GM19468 (cell line): Measurements from ENCODE around the gene DEPDC1B.
"Not testable (repeated sequence)": the region's sequence is repeated elsewhere in the genome, so short reads cannot be mapped to it uniquely, and the experiment has no call there.

Source experiments
- ATAC-seq: cut with Tn5 transposase; IDR thresholded peaks from one replicate; pipeline ENCODE4 v1.9.1; 2021; ENCODE audit warnings: mild to moderate bottlenecking, moderate library complexity, moderate number of reproducible peaks; ENCODE audit not compliant: unreplicated experiment; ENCODE audit errors: extremely low read depth

The DEPDC1B gene

GRCh38 chr5:60699609-60700415, at the start of gene DEPDC1B:
TSS of gene DEPDC1B (minus strand) at chr5:60700166. CDS start at chr5:60700093, 73 bp downstream.
- ATAC-seq, result peak; percentile 90

GRCh38 chr5:60744682-60745081, 44.7 kb upstream of the DEPDC1B start:
- no peak for ATAC-seq

GRCh38 chr5:60743511-60744314, 43.7 kb upstream of the DEPDC1B start:
- ATAC-seq, result no peak

- ATAC-seq, result no peak
These were observed 40.4 kb upstream of the DEPDC1B start for GRCh38 chr5:60740322-60740721.

- ATAC-seq, result no peak
These were observed 39.0 kb upstream of the DEPDC1B start for GRCh38 chr5:60738933-60739332.

GRCh38 chr5:60738461-60738860, 38.5 kb upstream of the DEPDC1B start:
- ATAC-seq, result no peak

GRCh38 chr5:60730858-60731257, 30.9 kb upstream of the DEPDC1B start:
- not testable (repeated sequence) for ATAC-seq

GRCh38 chr5:60727033-60727679, 27.2 kb upstream of the DEPDC1B start:
- ATAC-seq, result no peak

GRCh38 chr5:60724126-60724525, 24.2 kb upstream of the DEPDC1B start:
- ATAC-seq, result no peak

GRCh38 chr5:60722416-60722815, 22.4 kb upstream of the DEPDC1B start:
- no peak for ATAC-seq

- ATAC-seq, result no peak
These were observed 19.4 kb upstream of the DEPDC1B start for GRCh38 chr5:60719329-60719728.

GRCh38 chr5:60718166-60718892, 18.4 kb upstream of the DEPDC1B start:
- no peak for ATAC-seq

- ATAC-seq, result not testable (repeated sequence)
These were observed 15.4 kb upstream of the DEPDC1B start for GRCh38 chr5:60715201-60715928.

GRCh38 chr5:60712950-60713349, 13.0 kb upstream of the DEPDC1B start:
- no peak for ATAC-seq

- not testable (repeated sequence) for ATAC-seq
These were observed 11.9 kb upstream of the DEPDC1B start for GRCh38 chr5:60711892-60712291.

- ATAC-seq, result no peak
These were observed 10.4 kb upstream of the DEPDC1B start for GRCh38 chr5:60710362-60710761.

GRCh38 chr5:60705144-60705543, 5.2 kb upstream of the DEPDC1B start:
- no peak for ATAC-seq

GRCh38 chr5:60703944-60704343, 4.0 kb upstream of the DEPDC1B start:
- no peak for ATAC-seq

GRCh38 chr5:60701321-60701968, 1.5 kb upstream of the DEPDC1B start:
- ATAC-seq, result no peak
